Hematopoietic multipotent progenitor cell treated with erythropoietin and hydrocortisone succinate and interleukin-3 and kit ligand, for 15 days (in vitro differentiated cells): ENCODE results near the gene COL1A1.
A peak's percentile ranks its signal among the peaks of the same experiment; 100 is the strongest.

Experiments
- DNase-seq: peaks from one replicate; pipeline ENCODE4 v3.0.0-alpha.2; 2015; ENCODE audit warnings: low spot score

COL1A1 gene

DNA sequence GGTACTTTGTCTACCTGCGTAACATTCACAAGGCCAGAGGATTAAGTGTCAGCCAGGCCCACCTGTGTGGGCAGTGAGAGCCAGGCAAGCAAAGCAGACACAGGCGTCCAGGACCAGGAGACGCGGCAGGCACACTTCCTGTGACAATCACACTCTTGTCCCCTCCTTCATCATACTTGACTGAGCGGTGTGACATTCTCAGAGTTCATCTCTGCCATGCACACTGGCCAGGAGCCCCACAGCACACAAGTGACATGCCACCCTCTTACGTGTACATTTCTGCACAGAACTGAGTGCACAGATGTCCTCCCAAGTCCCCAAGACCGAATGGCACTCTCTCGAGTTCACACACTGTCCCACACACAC is 59.7 kb downstream of the COL1A1 start:
- DNase-seq, result no peak

DNA sequence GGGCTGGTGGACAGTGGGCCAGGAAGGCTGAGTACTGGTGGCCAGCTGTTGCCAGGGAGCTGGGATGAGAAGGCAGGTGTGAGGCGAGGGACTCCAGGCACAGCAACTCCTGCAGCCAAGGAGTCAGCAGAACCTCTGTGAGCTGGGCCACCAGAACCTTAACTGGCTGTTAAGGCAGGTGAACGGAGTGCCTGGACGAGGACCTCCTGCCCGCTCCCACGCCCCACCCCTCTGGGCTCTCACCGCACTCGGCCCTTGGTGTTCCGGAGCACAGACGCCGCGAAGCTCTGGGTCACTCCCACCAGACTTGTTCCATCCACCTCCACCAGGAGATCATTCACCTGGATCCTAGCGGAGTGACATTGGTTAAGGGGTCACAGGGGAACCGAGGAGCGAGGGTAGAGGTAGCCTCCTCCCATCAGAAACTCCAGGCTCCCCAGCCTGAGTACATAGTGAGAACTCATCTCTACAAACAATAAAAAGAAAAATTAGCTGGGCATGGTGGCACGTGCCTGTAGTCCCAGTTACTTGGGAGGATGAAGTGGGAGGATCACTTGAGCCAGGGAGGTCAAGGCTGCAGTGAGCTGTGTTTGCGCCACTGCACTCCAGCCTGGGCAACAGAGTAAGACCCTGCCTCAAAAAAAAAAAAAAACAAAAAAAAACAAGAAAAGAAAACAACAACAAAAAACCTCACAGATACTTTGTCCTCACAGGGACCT is 60.2 kb downstream of the COL1A1 start:
- no peak for DNase-seq

DNA sequence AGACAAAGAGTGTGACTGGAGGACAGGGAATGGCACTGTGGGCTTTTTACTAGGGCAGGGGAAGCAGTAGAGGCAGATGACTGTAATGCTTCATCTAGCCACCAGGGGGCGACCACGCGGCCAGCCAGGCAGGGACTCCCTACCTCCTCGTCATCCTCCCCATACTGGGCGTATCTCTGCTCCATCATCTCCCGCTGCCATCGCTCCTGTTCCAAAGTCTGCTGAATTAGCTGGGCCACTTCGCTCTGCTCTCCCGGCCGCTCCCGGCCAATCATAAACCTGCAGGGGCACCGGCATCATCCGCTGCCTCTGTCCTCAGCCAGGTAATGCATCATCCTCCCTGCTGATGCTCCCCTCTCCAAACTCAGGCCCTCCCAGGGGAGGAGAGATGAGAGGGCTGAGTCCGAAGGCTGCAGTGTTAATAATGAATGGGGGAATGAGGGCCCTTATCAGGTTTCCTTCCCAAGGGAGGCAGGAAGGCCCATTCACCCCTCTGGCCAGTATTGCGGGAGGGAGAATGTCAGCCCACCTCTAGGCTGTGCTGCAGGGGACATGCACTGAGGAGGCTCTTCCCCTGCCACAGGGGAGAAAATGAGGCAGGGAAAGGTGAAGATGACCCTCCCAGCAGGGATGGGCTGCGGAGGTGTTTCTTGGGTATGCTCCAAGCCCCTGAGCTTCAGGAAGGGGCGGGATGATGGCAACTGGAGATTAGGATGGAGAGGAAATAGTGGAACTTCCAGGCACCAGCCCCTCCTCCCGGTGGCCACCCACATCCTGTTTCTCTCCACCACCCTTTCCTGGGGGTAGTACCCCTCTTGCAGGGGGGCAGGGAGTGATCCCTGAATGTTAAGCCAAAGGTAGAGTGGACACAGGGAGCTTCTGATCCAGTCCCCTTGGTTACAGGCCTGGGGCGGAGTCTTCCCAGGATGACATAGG is 61.2 kb downstream of the COL1A1 start:
- peak; percentile 85 for DNase-seq

DNA sequence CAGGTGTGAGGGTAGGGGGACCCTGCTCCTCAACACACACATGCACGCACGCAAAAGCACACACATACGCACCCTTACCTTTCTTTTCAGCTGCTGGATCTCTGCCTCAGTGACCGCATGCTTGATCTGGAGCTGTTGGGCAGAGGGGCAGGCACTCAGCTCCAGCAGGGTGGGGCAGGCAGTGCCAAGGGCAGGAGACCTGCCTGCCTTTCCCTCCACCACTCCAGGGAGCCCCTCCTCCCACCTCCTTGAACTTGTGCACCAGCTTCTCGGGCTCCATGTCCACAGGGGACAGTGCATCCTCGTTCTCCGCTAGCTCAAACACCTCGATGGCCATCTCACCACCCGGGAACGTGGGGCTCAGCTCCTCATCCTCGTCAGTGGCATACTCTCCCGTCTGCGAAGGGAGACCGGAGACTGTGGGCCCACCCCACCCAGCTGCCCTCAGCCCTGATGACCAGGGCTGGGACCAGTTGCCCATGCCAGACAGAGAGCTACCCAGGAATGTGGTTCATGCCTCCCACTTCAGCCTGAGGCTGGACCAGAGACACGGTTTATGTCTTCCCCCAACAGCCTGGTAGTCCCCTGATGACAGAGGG is 62.1 kb downstream of the COL1A1 start:
- no peak for DNase-seq

GRCh38 chr17:50137042-50137441 is 64.4 kb downstream of the COL1A1 start:
- DNase-seq, result no peak

DNA sequence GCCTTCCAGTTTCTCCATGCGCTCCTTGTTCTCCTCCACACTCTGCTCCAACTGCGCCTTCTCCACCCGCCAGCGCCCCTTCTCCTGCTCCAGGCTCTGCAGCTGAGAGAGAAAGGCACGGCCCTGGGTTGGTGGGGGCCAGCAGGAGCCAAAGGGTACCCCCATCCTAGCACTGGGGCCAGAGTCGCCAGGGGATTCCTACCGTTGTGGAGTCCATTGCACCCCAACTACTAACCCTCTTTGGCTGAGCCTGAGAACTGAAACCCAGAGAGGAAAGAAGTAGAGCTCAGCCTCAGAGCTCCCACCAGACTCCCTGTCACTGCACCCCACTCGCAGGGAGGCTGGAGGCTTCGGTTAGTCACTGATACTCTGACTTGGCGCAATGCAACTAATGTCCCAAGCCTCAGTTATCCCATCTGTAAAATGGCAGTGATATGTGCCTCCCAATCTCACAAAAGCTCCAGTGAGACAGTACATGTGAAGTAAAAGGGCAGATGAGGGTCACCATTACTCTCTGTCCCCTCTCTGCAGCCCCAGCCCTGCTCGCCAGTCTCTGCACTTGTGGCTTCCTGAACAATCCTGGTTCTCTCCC is 65.2 kb downstream of the COL1A1 start:
- no peak for DNase-seq

DNA sequence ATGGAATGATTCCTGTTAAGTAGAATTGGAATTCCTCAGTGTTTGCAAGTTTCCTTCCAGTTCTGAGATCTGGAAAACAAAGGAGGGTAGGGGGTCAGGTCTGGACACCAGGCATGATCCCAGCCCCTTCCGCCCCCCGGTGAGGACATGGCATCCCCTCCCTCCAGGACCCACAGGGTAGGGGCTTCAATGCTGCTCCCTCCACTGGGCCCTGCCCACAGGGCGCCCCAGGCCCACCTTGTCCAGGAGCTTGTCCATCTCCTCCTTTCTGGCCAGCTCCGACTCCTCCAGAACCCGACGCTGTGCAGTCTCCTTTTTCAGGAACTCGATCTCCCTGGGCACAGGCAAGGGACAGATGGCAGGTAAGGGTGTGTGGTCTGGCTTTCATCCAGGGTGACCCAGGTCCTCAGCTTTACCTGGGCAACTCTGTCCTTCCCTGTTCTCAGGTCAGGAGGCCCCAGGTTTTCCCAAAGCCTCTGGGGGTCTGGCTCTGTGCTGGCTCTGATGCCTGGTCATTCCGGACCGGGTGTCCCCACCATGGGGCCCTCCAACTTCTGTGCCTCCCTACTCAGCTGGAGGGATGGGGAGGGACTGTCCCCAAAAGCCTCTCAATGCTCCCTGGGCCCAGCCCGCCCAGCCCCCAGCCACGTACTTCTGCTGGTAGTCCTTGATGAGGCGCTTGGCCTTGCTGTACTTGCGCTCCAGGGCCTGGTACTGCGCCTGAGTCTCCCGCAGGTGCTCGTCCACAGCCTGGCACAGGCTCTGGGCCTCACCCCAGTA is 65.9 kb downstream of the COL1A1 start:
- no peak for DNase-seq

DNA sequence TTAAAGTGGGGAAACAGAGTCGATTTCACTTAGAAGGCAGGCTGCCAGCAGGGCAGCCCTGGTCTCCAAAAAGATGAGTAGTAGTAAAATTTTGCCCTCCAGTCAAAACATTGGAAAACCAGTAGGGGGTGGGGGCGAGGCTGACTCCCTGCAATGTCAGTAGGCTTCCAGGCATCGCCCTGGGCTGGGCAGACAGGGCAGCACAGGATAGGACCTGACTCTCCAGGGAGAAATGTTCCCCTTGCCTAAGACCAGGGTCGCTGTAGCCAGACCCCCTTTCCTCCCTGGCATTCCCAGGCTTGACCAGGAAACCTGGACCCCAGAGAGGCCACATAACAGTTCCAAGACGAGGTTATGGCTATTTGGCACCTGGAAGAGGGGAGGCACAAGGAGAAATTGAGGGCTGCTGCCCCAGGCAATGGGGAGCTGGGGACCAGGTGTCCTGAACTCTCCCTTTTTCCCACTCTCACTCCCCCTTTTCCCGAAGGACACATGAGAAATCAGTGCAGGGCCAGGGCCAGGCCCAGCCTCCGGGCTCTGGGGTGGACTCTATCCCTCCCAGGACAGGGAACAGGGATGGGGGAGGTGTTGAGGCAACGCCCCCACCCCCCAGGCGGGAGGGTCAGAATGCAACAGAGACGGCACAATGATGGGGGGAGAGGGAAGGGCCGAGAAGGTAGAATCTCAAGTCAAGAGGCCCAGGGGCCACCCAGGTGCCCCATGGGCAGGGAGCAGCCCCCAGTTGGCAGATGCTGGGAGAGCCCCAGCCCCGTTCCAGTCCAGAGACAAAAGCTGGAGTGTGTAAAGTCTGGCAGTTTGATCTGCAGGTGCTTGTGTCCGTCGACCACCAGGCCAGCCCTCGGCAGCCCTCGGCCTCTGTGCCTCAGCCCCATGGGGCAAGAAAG is 67.0 kb downstream of the COL1A1 start:
- no peak for DNase-seq

DNA sequence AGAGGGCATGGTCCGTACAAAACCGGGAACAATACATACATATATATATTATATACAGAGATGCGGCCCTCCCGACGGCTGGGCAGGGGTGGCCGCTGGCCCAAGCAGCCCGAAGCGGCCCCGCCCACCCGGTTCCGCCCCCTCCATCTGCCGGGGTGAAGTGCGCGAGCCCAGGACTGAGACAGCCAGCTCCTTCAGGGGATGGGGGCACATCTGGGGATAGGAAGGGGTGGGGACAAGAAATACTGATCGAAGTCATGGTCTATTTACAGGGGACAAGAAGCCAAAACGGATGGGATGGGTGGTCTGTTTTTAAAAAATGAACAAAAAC is 67.7 kb downstream of the COL1A1 start:
- DNase-seq, result no peak
